Small intestine (tissue), 7 donors: ENCODE results near the gene SUPT3H. TPM values are rescaled to one million over a fixed set of nuclear protein-coding genes. Genes with fewer than 3 reads are reported as not detected.

Source experiments
- DNase-seq, 2 donors: peaks; one replicate each; pipeline versions ENCODE4 v3.0.0 to v3.0.0-alpha.2; 2013
- FAIRE-seq: peaks from 2 replicates; lab custom pipeline; 2012; peaks lifted over from hg19 to GRCh38; lab: Jason Lieb, UNC
- H3K27ac ChIP-seq, 3 donors: one replicate each; pipeline ENCODE4 v1.5.1; 2013; ENCODE audit warnings: low read length in 2 of 3, mild to moderate bottlenecking in 2 of 3, control low read depth in 1 of 3, inconsistent platforms in 1 of 3, low read depth in 1 of 3, moderate library complexity in 1 of 3
- H3K27me3 ChIP-seq, 3 donors: one replicate each; pipeline ENCODE4 v1.6.1; 2013; ENCODE audit warnings: low read length in 3 of 3, inconsistent platforms in 1 of 3; ENCODE audit not compliant: control insufficient read depth in 3 of 3, insufficient read depth in 3 of 3
- H3K36me3 ChIP-seq, 3 donors: one replicate each; pipeline ENCODE4 v1.6.1; 2013; ENCODE audit warnings: low read length in 3 of 3, inconsistent platforms in 1 of 3, low read depth in 1 of 3, mild to moderate bottlenecking in 1 of 3, moderate library complexity in 1 of 3; ENCODE audit not compliant: control insufficient read depth in 3 of 3, insufficient read depth in 2 of 3
- H3K4me1 ChIP-seq, 3 donors: one replicate each; pipeline ENCODE4 v1.6.1; 2013; ENCODE audit warnings: low read length in 2 of 3, inconsistent platforms in 1 of 3, low read depth in 1 of 3, mild to moderate bottlenecking in 1 of 3, moderate library complexity in 1 of 3; ENCODE audit not compliant: control insufficient read depth in 3 of 3, insufficient read depth in 2 of 3
- H3K4me3 ChIP-seq, 3 donors: one replicate each; pipeline ENCODE4 v1.5.1; 2013; ENCODE audit warnings: low read length in 3 of 3, control low read depth in 1 of 3, inconsistent platforms in 1 of 3, low read depth in 1 of 3, mild to moderate bottlenecking in 1 of 3, moderate library complexity in 1 of 3
- H3K9me3 ChIP-seq, 2 donors: one replicate each; pipeline ENCODE4 v1.6.1; 2013; ENCODE audit warnings: low read depth in 1 of 2, low read length in 1 of 2; ENCODE audit not compliant: control insufficient read depth in 2 of 2, insufficient read depth in 1 of 2
- WGBS, 3 donors: extraction: QIAGEN DNeasy Blood & Tissue Kit; methylation state at CpG; one replicate each; pipeline ENCODE4 v1.1.7; 2013; 5-methylcytosine and 5-hydroxymethylcytosine counted together
- polyA plus RNA-seq, 4 donors: library from polyadenylated mRNA; stranded (reverse) in 3 of 4; unstranded in 1 of 4; fragments of 200-250 nt in 3 of 4; fragments of 120-200 nt in 1 of 4; gene quantifications; one replicate each; pipeline versions ENCODE4 v1.2.1 to v1.2.3, GENCODE V29; 2013
- donor health status: healthy with polysubstance abuse.
- donor health status: control.
- donor health status: control.
- donor health status: Bipolar disorder and iron deficiency.
- donor health status: healthy.

SUPT3H gene
- polyA plus RNA-seq, 4 donors = 2.0 to 13.8 (median 7.0) TPM

DNA sequence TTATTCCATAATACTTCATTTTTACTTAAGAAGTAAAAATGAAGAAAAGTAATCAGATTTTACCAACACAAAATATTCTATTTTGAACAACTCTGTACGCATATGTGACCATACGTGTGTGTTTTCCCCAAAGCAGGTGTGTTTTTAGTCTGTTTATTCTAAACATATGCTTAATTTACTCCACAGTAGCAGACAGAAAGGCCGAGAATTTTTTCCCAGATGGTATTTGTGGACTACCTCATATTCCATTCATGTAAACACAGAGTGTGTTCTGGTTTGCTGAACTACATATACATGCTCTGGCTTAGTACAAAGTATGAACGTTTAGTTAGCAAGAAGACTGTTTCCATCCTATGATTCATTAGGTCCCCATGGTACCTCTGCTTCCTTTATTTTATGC, 282.9 kb downstream of the SUPT3H start:
- FAIRE-seq = no peak
- H3K4me1 ChIP-seq = no peaks in the 10 kb centered on the region
- H3K27ac ChIP-seq = no peak overlapping the region
- H3K27me3 ChIP-seq = no peaks in the 10 kb centered on the region
- H3K4me3 ChIP-seq = no peak overlapping the region
- H3K9me3 ChIP-seq = no peaks in the 10 kb centered on the region
- WGBS, 3 donors = 81 to 88% (median 84%) methylated on average over 4 of the region's 4 CpGs
- no peak for DNase-seq
- no peaks in the 10 kb centered on the region for H3K36me3 ChIP-seq

GRCh38 chr6:45092135-45092534, 285.6 kb downstream of the SUPT3H start:
- FAIRE-seq = no peak
- no peak overlapping the region for H3K4me3 ChIP-seq
- no peaks in the 10 kb centered on the region for H3K9me3 ChIP-seq
- no peaks in the 10 kb centered on the region for H3K27me3 ChIP-seq
- no peak for DNase-seq
- no peak overlapping the region for H3K27ac ChIP-seq
- WGBS, 3 donors = 97 to 99% (median 99%) methylated on average over 3 of the region's 3 CpGs
- H3K36me3 ChIP-seq = no peaks in the 10 kb centered on the region
- no peaks in the 10 kb centered on the region for H3K4me1 ChIP-seq

- WGBS, 3 donors = 51 to 74% (median 62%) methylated on average over 5 of the region's 5 CpGs
- H3K9me3 ChIP-seq = no peaks in the 10 kb centered on the region
- H3K36me3 ChIP-seq = no peaks in the 10 kb centered on the region
- no peak overlapping the region for H3K4me3 ChIP-seq
- no peak for DNase-seq
- FAIRE-seq = peak; percentile 53
- H3K27ac ChIP-seq = no peak overlapping the region
- no peaks in the 10 kb centered on the region for H3K4me1 ChIP-seq
- H3K27me3 ChIP-seq = no peaks in the 10 kb centered on the region
These were observed 291.2 kb downstream of the SUPT3H start for GRCh38 chr6:45086360-45087084.

- Histone ChIP-seq H3K36me3 (no peaks in the 10 kb centered on the region), H3K4me3 (no peak overlapping the region), H3K4me1 (no peaks in the 10 kb centered on the region), H3K27me3 (no peaks in the 10 kb centered on the region), H3K27ac (no peak overlapping the region), H3K9me3 (no peaks in the 10 kb centered on the region)
- WGBS, 3 donors = 88 to 94% (median 93%) methylated on average over 3 of the region's 3 CpGs
- FAIRE-seq (no peak), DNase-seq (no peak)
These were observed 293.5 kb downstream of the SUPT3H start for GRCh38 chr6:45084257-45084656.

GRCh38 chr6:45082091-45082490, 295.6 kb downstream of the SUPT3H start:
- WGBS, 3 donors = 77 to 93% (median 89%) methylated on average over 1 of the region's 1 CpG

GRCh38 chr6:45081634-45082033, 296.1 kb downstream of the SUPT3H start:
- Histone ChIP-seq H3K36me3 (no peaks in the 10 kb centered on the region), H3K27ac (no peak overlapping the region), H3K9me3 (peaks cover 0 to 11% of the 10 kb centered on the region in 2 donors), H3K4me1 (no peaks in the 10 kb centered on the region), H3K27me3 (no peaks in the 10 kb centered on the region), H3K4me3 (no peak overlapping the region)
- WGBS, 3 donors = 92 to 100% (median 94%) methylated on average over 1 of the region's 1 CpG
- no peak for FAIRE-seq
- no peak for DNase-seq

More at GRCh38 chr6:45082091-45082490, 295.6 kb downstream of the SUPT3H start:
- Histone ChIP-seq H3K4me3 (no peak overlapping the region), H3K27ac (no peak overlapping the region), H3K9me3 (peaks cover 0 to 11% of the 10 kb centered on the region in 2 donors), H3K27me3 (no peaks in the 10 kb centered on the region), H3K36me3 (no peaks in the 10 kb centered on the region), H3K4me1 (no peaks in the 10 kb centered on the region)
- FAIRE-seq = no peak
- DNase-seq = no peak

GRCh38 chr6:45078432-45078831, 299.3 kb downstream of the SUPT3H start:
- 94 to 96% (median 94%) methylated on average over 3 of the region's 3 CpGs for whole genome bisulfite sequencing, 3 donors
- H3K9me3 ChIP-seq = peaks cover 0 to 11% of the 10 kb centered on the region in 2 donors
- no peak for FAIRE-seq
- no peak overlapping the region for H3K27ac ChIP-seq
- no peak for DNase-seq
- H3K4me3 ChIP-seq = no peak overlapping the region
- H3K4me1 ChIP-seq = no peaks in the 10 kb centered on the region
- no peaks in the 10 kb centered on the region for H3K36me3 ChIP-seq
- no peaks in the 10 kb centered on the region for H3K27me3 ChIP-seq

GRCh38 chr6:45076217-45076930, 301.4 kb downstream of the SUPT3H start:
- DNase-seq (no peak), FAIRE-seq (no peak)
- no peaks in the 10 kb centered on the region for H3K36me3 ChIP-seq
- no peak overlapping the region for H3K27ac ChIP-seq
- no peak overlapping the region for H3K4me3 ChIP-seq
- peaks cover 0 to 11% of the 10 kb centered on the region in 2 donors for H3K9me3 ChIP-seq
- no peaks in the 10 kb centered on the region for H3K27me3 ChIP-seq
- no peaks in the 10 kb centered on the region for H3K4me1 ChIP-seq
- WGBS, 3 donors = 94 to 99% (median 95%) methylated on average over 2 of the region's 2 CpGs
